Islet of Langerhans (tissue), 1 donor: Measurements from ENCODE around the gene COL12A1.

Experiments
- FAIRE-seq: peaks from one replicate; lab custom pipeline; 2011; peaks lifted over from hg19 to GRCh38; lab: Jason Lieb, UNC

COL12A1 gene

DNA sequence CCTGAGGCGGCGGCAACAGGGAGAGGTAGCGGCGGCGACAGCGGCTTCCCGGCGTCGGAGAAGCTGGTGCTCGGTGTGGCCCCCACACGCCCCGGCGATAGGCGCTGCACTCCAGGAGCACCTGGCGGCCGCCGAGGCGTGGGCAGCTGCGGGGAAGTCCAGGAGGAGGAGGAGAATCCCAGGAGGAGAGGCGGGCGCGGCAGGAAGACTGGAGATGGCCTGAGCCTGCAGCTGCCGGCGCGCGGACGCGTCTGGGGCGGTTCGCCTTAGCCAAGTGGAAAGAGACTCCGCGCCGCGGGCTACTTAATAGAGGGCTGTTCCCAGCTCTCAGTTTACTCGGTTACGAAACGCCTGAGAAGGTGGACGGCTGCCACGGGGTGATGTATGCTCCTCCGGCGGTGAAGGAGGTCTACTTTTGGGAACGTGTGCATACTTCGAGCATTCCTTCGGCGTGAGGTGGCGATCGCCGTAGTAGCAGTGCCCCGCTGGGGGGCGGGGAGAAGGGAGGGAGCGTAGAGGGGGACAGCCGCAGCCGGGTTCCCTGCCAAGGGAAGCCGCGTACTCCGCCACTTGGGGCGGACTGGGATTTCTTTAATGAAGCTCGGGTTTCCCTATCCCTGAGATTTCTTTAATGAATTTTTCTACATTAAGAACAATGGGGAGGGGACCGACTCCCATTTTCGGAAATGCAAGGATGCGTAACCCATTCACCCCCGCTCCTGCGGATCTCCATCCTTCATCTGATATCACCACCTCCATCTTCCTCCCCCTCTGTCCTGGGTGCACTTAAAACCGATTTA, at the start of gene COL12A1:
TSS of gene COL12A1 (minus strand) at position 278 of the 800 bp plus-strand sequence. CDS start 3,261 bp downstream, outside the sequence.
- FAIRE-seq = no peak

GRCh38 chr6:75250552-75250951, 44.7 kb upstream of the COL12A1 start:
- no peak for FAIRE-seq

GRCh38 chr6:75249837-75250236, 44.0 kb upstream of the COL12A1 start:
- FAIRE-seq = no peak

DNA sequence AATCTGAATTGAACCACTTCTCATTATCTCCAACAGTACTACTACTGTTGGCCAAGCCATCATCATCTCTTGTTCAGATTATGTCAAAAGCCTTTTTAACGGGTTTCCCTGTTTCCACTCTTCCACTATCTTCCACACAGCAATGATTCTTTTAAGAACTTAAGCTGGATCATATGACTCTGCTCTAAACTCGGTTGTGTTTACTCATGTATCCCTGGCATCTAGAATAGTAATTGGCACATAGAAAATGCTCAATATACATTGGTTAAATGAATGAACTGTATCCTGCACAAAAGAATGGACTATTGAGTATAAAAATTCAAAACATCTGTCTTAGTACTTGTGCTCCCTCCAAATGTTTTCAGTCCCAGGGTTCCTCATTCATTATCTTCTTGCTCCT, 40.5 kb upstream of the COL12A1 start:
- no peak for FAIRE-seq

GRCh38 chr6:75244063-75244584, 38.3 kb upstream of the COL12A1 start:
- FAIRE-seq = no peak

GRCh38 chr6:75243333-75244062, 37.6 kb upstream of the COL12A1 start, which contains the start of gene COX7A2:
Gene COX7A2, minus strand, starts transcription at chr6:75243801. Its CDS starts 67 bp downstream, at chr6:75243734.
- FAIRE-seq = peak; percentile 97

DNA sequence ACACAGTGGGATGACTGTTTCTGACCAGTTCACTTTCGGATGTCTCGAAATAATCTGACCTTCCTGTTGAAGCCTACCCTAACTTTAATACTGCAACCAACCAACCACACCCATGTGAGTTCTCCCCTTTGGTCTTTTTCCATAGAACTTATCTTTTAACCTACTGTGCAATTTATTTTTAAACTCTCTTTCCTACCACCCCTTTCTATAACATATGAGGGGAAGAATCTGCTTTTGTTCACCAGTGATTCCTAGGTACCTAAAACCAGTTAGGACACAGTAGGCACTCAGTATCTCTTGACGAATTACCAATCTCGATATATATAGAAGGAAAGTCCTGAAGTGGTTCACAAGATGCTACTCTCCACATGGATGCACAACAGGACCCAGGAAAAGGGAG, 30.8 kb upstream of the COL12A1 start:
- FAIRE-seq = no peak

GRCh38 chr6:75235271-75235670, 29.4 kb upstream of the COL12A1 start:
- no peak for FAIRE-seq

DNA sequence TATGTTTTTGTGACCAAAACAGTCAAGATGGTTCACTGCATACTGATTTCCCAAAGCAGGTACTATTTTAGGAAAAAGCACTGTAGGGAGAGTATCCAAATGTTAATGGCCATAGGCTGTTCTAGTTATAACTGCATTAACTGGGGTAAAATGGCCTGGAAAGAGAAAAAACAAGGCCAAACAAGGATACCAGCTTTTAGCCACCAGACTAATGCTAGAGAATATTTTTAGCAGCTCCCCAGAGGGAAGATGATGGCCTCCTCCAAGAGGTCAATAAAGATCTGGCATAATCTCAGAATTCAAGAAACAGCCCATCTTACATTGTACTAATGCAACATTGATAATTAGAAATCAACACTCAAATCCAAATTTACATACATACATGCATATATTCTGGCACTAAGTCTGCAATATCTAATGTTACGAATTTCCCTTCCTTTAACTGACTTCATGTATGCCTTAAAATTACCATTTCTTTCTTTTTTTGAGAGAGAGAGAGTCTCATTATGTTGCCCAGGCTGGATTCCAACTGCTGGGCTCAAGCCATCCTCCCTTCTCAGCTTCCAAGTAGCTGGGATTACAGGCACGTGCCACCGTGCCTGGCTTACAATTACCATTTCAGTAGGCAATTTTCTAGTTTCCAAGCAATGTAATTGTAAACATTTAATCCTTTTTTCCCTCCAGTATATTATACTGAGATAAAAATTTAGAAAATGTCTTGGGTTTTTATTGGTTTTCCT, 28.4 kb upstream of the COL12A1 start:
- FAIRE-seq = no peak

DNA sequence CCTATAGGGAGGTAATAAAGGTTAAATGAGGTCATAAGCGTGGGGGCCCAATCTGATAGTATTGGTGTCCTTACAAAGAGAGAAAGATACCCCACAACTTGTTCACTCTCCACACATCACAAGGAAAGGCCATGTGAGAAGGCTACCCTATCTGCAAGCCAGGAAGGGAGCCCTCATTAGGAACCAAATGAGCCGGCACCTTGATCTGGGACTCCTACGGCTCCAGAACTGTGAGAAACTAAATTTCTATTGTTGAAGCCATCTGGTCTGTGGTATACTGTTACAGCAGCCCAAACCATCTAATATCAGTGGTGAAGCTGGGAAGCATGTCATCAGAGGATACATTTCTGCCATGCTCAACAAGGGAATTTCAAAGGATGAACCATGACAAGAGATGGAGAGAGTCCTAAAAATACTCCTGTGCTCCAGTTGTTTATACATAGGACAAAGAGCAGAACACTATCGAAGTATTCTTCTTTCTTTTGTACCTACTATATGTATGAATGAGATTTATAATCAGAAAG, 27.3 kb upstream of the COL12A1 start:
- no peak for FAIRE-seq

- no peak for FAIRE-seq
Observed at GRCh38 chr6:75230484-75231325, 24.9 kb upstream of the COL12A1 start.

DNA sequence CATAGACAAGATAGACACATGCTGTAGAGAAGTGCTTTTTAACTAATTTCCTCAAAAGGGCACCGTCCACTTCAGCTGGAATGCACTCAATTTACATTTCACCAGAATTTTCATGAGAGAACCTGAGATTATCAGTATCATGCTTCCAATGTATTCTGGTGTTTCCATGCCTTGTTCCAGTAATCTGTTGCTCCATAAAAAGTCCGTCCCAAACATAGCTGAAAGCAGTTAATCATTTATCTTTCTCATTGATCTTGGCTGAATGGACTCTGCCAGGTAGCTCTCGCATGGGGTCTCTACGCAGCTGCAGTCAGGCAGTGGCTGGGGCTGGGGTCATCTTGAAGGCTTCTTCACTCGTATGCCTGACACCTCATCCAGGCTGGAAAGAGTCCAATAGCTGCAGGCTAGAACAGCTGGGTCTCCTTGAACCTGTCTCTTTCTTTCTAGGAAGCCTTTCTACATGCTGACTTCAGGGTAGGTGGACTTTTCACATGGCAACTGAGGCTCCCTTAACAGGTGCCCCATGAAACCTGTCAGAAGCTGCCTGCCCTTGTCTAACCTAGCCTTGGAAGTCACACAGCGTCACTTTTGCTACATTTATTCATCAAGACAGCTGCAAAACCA, 18.6 kb upstream of the COL12A1 start:
- no peak for FAIRE-seq

- no peak for FAIRE-seq
Observed at GRCh38 chr6:75223428-75223827, 17.6 kb upstream of the COL12A1 start.

DNA sequence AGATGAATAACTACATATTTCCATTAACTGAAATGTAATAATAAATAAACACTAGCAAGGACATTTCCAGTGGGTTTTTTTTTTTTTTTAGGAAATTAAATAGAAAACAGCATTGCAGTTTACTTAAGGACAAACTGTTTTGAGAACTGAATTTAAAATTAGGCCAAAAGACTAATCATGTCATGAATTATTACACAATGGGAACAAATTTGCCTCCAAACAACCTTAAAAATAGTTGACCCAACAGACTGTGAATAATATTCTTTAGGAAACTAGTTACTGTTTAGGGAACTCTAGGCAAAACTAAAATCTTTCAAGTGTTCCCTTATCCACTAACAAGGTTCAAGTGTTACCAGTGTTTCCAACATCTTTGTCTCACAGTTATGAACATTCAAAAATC, 16.4 kb upstream of the COL12A1 start:
- FAIRE-seq = no peak

- FAIRE-seq = no peak
Observed at GRCh38 chr6:75221116-75221515, 15.3 kb upstream of the COL12A1 start.

- peak; percentile 30 for FAIRE-seq
Observed at GRCh38 chr6:75220357-75220756, 14.5 kb upstream of the COL12A1 start.

GRCh38 chr6:75219263-75219662, 13.4 kb upstream of the COL12A1 start:
- FAIRE-seq = no peak

DNA sequence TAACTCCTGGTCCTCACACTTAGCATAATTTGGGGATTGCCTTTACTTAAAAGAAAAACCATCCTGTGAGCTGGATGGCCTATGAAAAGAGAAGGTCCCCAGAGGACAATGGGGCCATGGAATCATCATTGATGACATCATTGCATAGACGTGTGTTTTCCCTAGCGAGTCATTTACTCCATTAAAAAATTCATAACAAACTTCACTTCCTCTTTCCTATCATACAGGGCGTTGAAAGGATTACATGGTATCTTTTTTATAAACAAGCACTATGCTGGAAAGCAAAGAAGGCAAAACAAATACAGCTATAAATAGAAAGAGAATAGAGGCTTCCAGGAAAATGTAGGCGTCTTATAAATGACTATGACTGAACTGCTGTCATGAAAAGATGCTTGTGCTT, 11.3 kb upstream of the COL12A1 start:
- peak; percentile 69 for FAIRE-seq

- FAIRE-seq = no peak
Observed at GRCh38 chr6:75215291-75215690, 9.4 kb upstream of the COL12A1 start.

DNA sequence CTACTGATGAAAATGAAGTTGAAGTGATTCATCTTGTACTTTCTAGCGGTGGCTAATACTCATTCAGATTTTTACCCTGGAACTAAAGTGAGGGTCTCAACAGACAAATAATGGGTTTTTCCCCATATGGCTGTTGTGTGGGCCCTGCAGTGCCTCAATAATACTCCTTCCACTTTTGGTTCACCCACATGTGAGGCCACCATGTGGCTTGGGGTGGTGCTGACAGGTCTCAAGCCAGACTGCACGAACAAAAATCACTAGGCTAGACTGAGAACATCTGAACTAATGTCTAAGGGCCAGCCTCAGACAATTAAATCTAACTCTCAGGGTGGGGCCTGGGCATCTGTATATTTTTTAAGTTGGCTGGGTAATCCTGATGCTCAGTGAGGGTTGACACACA, 7.9 kb upstream of the COL12A1 start:
- no peak for FAIRE-seq

- no peak for FAIRE-seq
Observed at GRCh38 chr6:75213112-75213511, 7.3 kb upstream of the COL12A1 start.
